GM21367 (cell line): Measurements from ENCODE around the gene SUFU.
"Not testable (repeated sequence)": the region's sequence is repeated elsewhere in the genome, so short reads cannot be mapped to it uniquely, and the experiment has no call there.

ENCODE experiments used
- ATAC-seq: cut with Tn5 transposase; IDR thresholded peaks from one replicate; pipeline ENCODE4 v1.9.1; 2021; ENCODE audit not compliant: unreplicated experiment

Gene SUFU

GRCh38 chr10:102511583-102512274, 8.0 kb downstream of the SUFU start:
- ATAC-seq = peak; percentile 82

GRCh38 chr10:102514487-102515311, 10.9 kb downstream of the SUFU start:
- no peak for ATAC-seq

- ATAC-seq = no peak
Observed at GRCh38 chr10:102515724-102516123, 12.0 kb downstream of the SUFU start.

- no peak for ATAC-seq
Observed at GRCh38 chr10:102517553-102517952, 13.8 kb downstream of the SUFU start.

GRCh38 chr10:102519246-102519825, 15.6 kb downstream of the SUFU start:
- no peak for ATAC-seq

- no peak for ATAC-seq
Observed at GRCh38 chr10:102522874-102523249, 19.1 kb downstream of the SUFU start.

- no peak for ATAC-seq
Observed at GRCh38 chr10:102523250-102524029, 19.7 kb downstream of the SUFU start.

GRCh38 chr10:102524746-102525145, 21.0 kb downstream of the SUFU start:
- no peak for ATAC-seq

GRCh38 chr10:102527546-102527945, 23.8 kb downstream of the SUFU start:
- ATAC-seq = no peak

- ATAC-seq = no peak
Observed at GRCh38 chr10:102534333-102534732, 30.6 kb downstream of the SUFU start.

- ATAC-seq = not testable (repeated sequence)
Observed at GRCh38 chr10:102534966-102535365, 31.2 kb downstream of the SUFU start.

- no peak for ATAC-seq
Observed at GRCh38 chr10:102535481-102536147, 31.8 kb downstream of the SUFU start.

GRCh38 chr10:102537367-102537766, 33.6 kb downstream of the SUFU start:
- no peak for ATAC-seq

- ATAC-seq = no peak
Observed at GRCh38 chr10:102537948-102538347, 34.2 kb downstream of the SUFU start.

GRCh38 chr10:102538811-102539210, 35.0 kb downstream of the SUFU start:
- no peak for ATAC-seq

GRCh38 chr10:102540023-102540422, 36.3 kb downstream of the SUFU start:
- peak; percentile 55 for ATAC-seq

GRCh38 chr10:102542800-102543418, 39.1 kb downstream of the SUFU start:
- ATAC-seq = no peak

GRCh38 chr10:102545265-102545871, 41.6 kb downstream of the SUFU start:
- ATAC-seq = no peak

GRCh38 chr10:102545997-102546396, 42.2 kb downstream of the SUFU start:
- ATAC-seq = no peak
